KOPT-K1 (cell line): Measurements from ENCODE around the gene CAMTA1.
"Not testable (repeated sequence)": the region's sequence is repeated elsewhere in the genome, so short reads cannot be mapped to it uniquely, and the experiment has no call there.

Source experiments
- H3K27ac ChIP-seq: fragments of 200-600 bp; sonication (generic); 2 replicates; pipeline ENCODE4 v1.5.1; 2016; ENCODE audit warnings: antibody characterized with exemption, mild to moderate bottlenecking, low read depth, low read length; ENCODE audit not compliant: poor library complexity, severe bottlenecking
- H3K36me3 ChIP-seq: fragments of 200-600 bp; sonication (generic); 2 replicates; pipeline ENCODE4 v1.5.1; 2017; ENCODE audit warnings: antibody characterized with exemption, mild to moderate bottlenecking, low read length, moderate library complexity; ENCODE audit not compliant: insufficient read depth
- H3K9me3 ChIP-seq: fragments of 200-600 bp; sonication (generic); 2 replicates; pipeline ENCODE4 v1.5.1; 2017; ENCODE audit warnings: antibody characterized with exemption, low read length, mild to moderate bottlenecking; ENCODE audit not compliant: insufficient read depth, poor library complexity, severe bottlenecking

Gene CAMTA1

GRCh38 chr1:7322912-7323311 is 537.7 kb downstream of the CAMTA1 start:
- no peaks in the 10 kb centered on the region for H3K9me3 ChIP-seq
- H3K36me3 ChIP-seq = no peaks in the 10 kb centered on the region
- H3K27ac ChIP-seq = no peak overlapping the region

GRCh38 chr1:7325254-7325653 is 540.0 kb downstream of the CAMTA1 start:
- no peaks in the 10 kb centered on the region for H3K36me3 ChIP-seq
- no peaks in the 10 kb centered on the region for H3K9me3 ChIP-seq
- no peak overlapping the region for H3K27ac ChIP-seq

- Histone ChIP-seq H3K36me3 (no peaks in the 10 kb centered on the region), H3K9me3 (no peaks in the 10 kb centered on the region), H3K27ac (no peak overlapping the region)
Measured at GRCh38 chr1:7326366-7326765, 541.1 kb downstream of the CAMTA1 start.

- Histone ChIP-seq H3K36me3 (no peaks in the 10 kb centered on the region), H3K9me3 (no peaks in the 10 kb centered on the region), H3K27ac (no peak overlapping the region)
Measured at GRCh38 chr1:7327849-7328248, 542.6 kb downstream of the CAMTA1 start.

GRCh38 chr1:7329868-7330615 is 544.8 kb downstream of the CAMTA1 start:
- Histone ChIP-seq H3K36me3 (no peaks in the 10 kb centered on the region), H3K27ac (no peak overlapping the region), H3K9me3 (no peaks in the 10 kb centered on the region)

GRCh38 chr1:7330726-7331125 is 545.5 kb downstream of the CAMTA1 start:
- not testable (repeated sequence) for H3K27ac ChIP-seq, H3K9me3 ChIP-seq, H3K36me3 ChIP-seq

- no peaks in the 10 kb centered on the region for H3K36me3 ChIP-seq
- no peaks in the 10 kb centered on the region for H3K9me3 ChIP-seq
- H3K27ac ChIP-seq = no peak overlapping the region
Measured at GRCh38 chr1:7331926-7332535, 546.8 kb downstream of the CAMTA1 start.

- Histone ChIP-seq H3K9me3 (no peaks in the 10 kb centered on the region), H3K36me3 (no peaks in the 10 kb centered on the region), H3K27ac (no peak overlapping the region)
Measured at GRCh38 chr1:7333094-7333493, 547.8 kb downstream of the CAMTA1 start.

GRCh38 chr1:7333620-7334019 is 548.4 kb downstream of the CAMTA1 start:
- Histone ChIP-seq H3K36me3 (no peaks in the 10 kb centered on the region), H3K9me3 (no peaks in the 10 kb centered on the region), H3K27ac (no peak overlapping the region)

- no peak overlapping the region for H3K27ac ChIP-seq
- H3K36me3 ChIP-seq = no peaks in the 10 kb centered on the region
- no peaks in the 10 kb centered on the region for H3K9me3 ChIP-seq
Measured at GRCh38 chr1:7334475-7335035, 549.3 kb downstream of the CAMTA1 start.

- Histone ChIP-seq H3K36me3 (no peaks in the 10 kb centered on the region), H3K27ac (no peak overlapping the region), H3K9me3 (no peaks in the 10 kb centered on the region)
Measured at GRCh38 chr1:7335224-7335879, 550.1 kb downstream of the CAMTA1 start.

GRCh38 chr1:7338439-7338838 is 553.2 kb downstream of the CAMTA1 start:
- no peaks in the 10 kb centered on the region for H3K9me3 ChIP-seq
- no peaks in the 10 kb centered on the region for H3K36me3 ChIP-seq
- H3K27ac ChIP-seq = no peak overlapping the region

GRCh38 chr1:7339014-7339413 is 553.8 kb downstream of the CAMTA1 start:
- H3K9me3 ChIP-seq = no peaks in the 10 kb centered on the region
- H3K36me3 ChIP-seq = no peaks in the 10 kb centered on the region
- no peak overlapping the region for H3K27ac ChIP-seq

- Histone ChIP-seq H3K27ac (no peak overlapping the region), H3K9me3 (no peaks in the 10 kb centered on the region), H3K36me3 (no peaks in the 10 kb centered on the region)
Measured at GRCh38 chr1:7339953-7340352, 554.7 kb downstream of the CAMTA1 start.

GRCh38 chr1:7341145-7341905 is 556.1 kb downstream of the CAMTA1 start:
- Histone ChIP-seq H3K27ac (no peak overlapping the region), H3K36me3 (no peaks in the 10 kb centered on the region), H3K9me3 (no peaks in the 10 kb centered on the region)
